T-helper 2 cell treated with Interferon-gamma antibody and Interleukin-4, amounts not matched to agents 5 μg/mL and 100 μg/mL, for 36 hours (primary cell): Measurements from ENCODE around the gene PRKAA2.

Experiments used
- DNase-seq: peaks from one replicate; pipeline ENCODE4 v3.0.0; 2021; ENCODE audit warnings: low spot score
- H3K27ac Mint-ChIP-seq: one replicate; pipeline ENCODE4 v1.8.0; 2021; ENCODE audit warnings: mild to moderate bottlenecking, mixed read lengths
- H3K27me3 Mint-ChIP-seq: one replicate; pipeline ENCODE4 v1.8.0; 2021; ENCODE audit warnings: low read depth, mixed read lengths
- H3K36me3 Mint-ChIP-seq: one replicate; pipeline ENCODE4 v1.8.0; 2021; ENCODE audit warnings: low read depth, mixed read lengths
- H3K4me1 Mint-ChIP-seq: one replicate; pipeline ENCODE4 v1.8.0; 2021; ENCODE audit warnings: low read depth, mixed read lengths
- H3K4me3 Mint-ChIP-seq: one replicate; pipeline ENCODE4 v1.8.0; 2022; ENCODE audit warnings: mild to moderate bottlenecking, moderate library complexity, mixed read lengths
- H3K9me3 Mint-ChIP-seq: one replicate; pipeline ENCODE4 v1.8.0; 2021; ENCODE audit warnings: mixed read lengths

PRKAA2 gene

GRCh38 chr1:56643661-56644060 lies 1.5 kb upstream of the PRKAA2 start:
- no peaks in the 10 kb centered on the region for H3K9me3 Mint-ChIP-seq
- H3K27ac Mint-ChIP-seq: no peak overlapping the region
- no peaks in the 10 kb centered on the region for H3K4me1 Mint-ChIP-seq
- no peak overlapping the region for H3K4me3 Mint-ChIP-seq
- H3K27me3 Mint-ChIP-seq: peaks cover 41% of the 10 kb centered on the region
- H3K36me3 Mint-ChIP-seq: no peaks in the 10 kb centered on the region
- DNase-seq: no peak

- no peak for DNase-seq
Observed at GRCh38 chr1:56644064-56644918, 823 bp upstream of the PRKAA2 start.

DNA sequence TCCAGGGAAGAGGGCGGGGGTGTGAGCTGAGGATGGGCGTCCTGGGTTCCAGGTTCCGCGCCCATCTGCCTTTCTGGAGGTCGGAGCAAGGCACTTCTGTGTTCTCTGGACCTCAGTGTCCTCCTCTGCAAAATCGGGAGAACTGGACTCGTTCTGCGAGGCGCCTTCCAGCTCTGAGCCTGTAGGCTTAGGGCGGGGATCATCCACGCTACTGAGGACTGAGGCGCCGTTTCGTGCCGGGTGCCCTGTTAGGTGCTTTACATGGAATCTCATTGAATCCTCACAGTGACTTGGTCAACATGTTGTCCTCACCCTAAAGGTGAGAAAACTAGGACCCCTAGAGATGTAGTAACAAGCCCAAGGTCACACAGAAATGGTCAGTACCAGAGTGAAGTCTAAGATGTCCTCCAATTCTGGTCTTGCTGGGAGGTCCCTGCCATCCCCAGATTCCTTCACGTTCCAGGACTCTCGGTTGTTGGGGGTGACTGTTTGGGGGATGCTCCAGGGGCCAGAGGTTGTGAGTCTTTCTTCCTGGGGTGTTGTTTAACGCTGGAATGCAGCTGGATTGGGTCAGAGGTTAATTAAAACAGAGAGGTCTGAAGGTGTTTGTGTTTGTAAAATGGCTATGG lies 677 bp downstream of the PRKAA2 start:
- no peak for DNase-seq
- Mint-ChIP-seq H3K27ac (no peak overlapping the region), H3K4me3 (peak overlapping the region; percentile 40), H3K9me3 (no peaks in the 10 kb centered on the region), H3K27me3 (peaks cover 43% of the 10 kb centered on the region), H3K4me1 (no peaks in the 10 kb centered on the region), H3K36me3 (no peaks in the 10 kb centered on the region)

More at GRCh38 chr1:56644064-56644918, 823 bp upstream of the PRKAA2 start:
- Mint-ChIP-seq H3K9me3 (no peaks in the 10 kb centered on the region), H3K4me1 (no peaks in the 10 kb centered on the region), H3K27ac (no peak overlapping the region), H3K36me3 (no peaks in the 10 kb centered on the region), H3K27me3 (peaks cover 43% of the 10 kb centered on the region), H3K4me3 (no peak overlapping the region)

DNA sequence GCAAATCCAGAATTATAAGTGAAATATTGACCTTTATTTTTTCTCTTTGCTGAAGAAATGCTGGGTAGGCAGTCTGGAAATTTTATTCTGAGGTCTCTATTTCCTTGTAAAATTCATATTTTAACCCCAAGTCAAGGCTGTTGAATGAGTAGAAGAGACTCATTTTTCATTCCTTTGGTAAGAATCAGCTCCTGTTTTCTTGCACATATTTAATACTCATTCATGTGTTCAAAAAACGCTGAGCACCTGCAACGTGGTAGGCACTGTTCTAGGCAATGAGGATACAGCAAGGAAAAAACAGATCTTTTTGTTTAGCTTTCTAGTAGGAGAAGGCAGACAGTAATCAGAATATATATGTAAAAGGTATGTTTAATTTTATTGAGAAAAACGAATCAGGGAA lies 1.5 kb downstream of the PRKAA2 start:
- no peaks in the 10 kb centered on the region for H3K36me3 Mint-ChIP-seq
- H3K4me3 Mint-ChIP-seq: no peak overlapping the region
- no peak overlapping the region for H3K27ac Mint-ChIP-seq
- H3K27me3 Mint-ChIP-seq: peaks cover 43% of the 10 kb centered on the region
- H3K9me3 Mint-ChIP-seq: no peaks in the 10 kb centered on the region
- H3K4me1 Mint-ChIP-seq: no peaks in the 10 kb centered on the region
- DNase-seq: no peak

- Mint-ChIP-seq H3K36me3 (no peaks in the 10 kb centered on the region), H3K4me3 (no peak overlapping the region)
Observed at GRCh38 chr1:56647106-56647505, 2.0 kb downstream of the PRKAA2 start.

DNA sequence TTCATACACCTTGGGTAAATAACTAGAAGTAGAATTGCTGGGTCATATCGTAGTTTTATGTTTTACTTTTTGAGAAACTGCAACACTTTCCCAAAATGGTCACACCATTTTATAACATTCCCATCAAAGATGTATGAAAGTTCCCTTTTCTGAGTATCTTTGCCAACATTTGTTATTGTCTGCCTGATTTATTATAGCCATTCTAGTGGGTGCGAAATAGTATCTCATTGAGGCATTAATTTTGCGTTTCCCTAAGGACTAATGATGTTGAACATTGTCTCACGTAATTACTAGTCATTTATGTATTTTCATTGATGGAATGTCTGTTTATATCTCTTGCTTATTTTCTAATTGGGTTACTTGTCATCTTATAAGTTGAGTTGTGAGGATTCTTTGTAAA lies 3.4 kb downstream of the PRKAA2 start:
- Mint-ChIP-seq H3K9me3 (no peaks in the 10 kb centered on the region), H3K27me3 (peaks cover 33% of the 10 kb centered on the region), H3K36me3 (no peaks in the 10 kb centered on the region), H3K4me1 (no peaks in the 10 kb centered on the region), H3K4me3 (no peak overlapping the region), H3K27ac (no peak overlapping the region)
- no peak for DNase-seq

More at GRCh38 chr1:56647106-56647505, 2.0 kb downstream of the PRKAA2 start:
- Mint-ChIP-seq H3K4me1 (no peaks in the 10 kb centered on the region), H3K27me3 (peaks cover 40% of the 10 kb centered on the region), H3K9me3 (no peaks in the 10 kb centered on the region), H3K27ac (no peak overlapping the region)
- no peak for DNase-seq

DNA sequence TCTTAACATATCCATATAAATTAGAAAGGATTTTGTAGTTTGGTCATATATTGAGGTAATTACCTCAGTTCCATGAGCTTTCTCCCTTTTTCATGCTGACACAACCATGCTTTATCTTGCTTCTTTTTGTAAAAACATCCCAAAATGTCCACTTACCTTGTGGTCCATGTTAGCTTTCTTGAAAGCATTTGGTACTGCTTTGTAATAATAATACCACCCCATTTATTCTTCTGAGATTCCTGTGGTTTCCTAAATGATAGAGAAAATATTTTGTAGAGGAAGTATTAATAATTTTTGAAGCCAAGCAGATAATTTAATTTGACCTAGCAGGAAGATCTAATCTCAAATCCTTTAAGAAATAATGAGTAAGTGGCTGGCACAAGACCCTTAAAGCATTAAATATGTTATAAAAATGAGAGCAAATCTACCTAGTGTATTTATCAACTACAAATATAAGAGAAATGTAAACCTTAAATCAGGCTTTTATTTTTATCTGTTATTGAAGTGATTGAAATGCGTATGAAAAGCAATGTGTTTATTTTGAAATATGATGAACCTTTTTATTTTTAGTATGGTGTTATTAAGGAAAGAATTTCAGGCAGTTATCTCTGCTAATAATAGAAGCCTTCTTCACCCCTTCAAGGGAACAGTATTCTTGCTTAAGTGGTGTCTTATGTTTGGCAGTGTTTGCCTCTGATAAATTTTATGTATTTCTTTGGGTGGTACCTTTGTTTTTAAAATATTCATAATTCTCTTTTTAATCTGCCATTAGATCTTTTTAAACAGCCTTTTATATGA lies 9.2 kb downstream of the PRKAA2 start:
- Mint-ChIP-seq H3K27ac (no peak overlapping the region), H3K9me3 (peaks cover 23% of the 10 kb centered on the region), H3K36me3 (no peaks in the 10 kb centered on the region), H3K4me3 (no peak overlapping the region), H3K27me3 (no peaks in the 10 kb centered on the region), H3K4me1 (no peaks in the 10 kb centered on the region)
- DNase-seq: no peak

- Mint-ChIP-seq H3K36me3 (no peaks in the 10 kb centered on the region), H3K27ac (no peak overlapping the region), H3K4me1 (no peaks in the 10 kb centered on the region), H3K9me3 (peaks cover 23% of the 10 kb centered on the region), H3K27me3 (no peaks in the 10 kb centered on the region), H3K4me3 (no peak overlapping the region)
- DNase-seq: no peak
Observed at GRCh38 chr1:56655991-56656613, 11.0 kb downstream of the PRKAA2 start.

- H3K9me3 Mint-ChIP-seq: peaks cover 23% of the 10 kb centered on the region
- no peaks in the 10 kb centered on the region for H3K36me3 Mint-ChIP-seq
- DNase-seq: no peak
- no peak overlapping the region for H3K4me3 Mint-ChIP-seq
- H3K27me3 Mint-ChIP-seq: no peaks in the 10 kb centered on the region
- no peaks in the 10 kb centered on the region for H3K4me1 Mint-ChIP-seq
- no peak overlapping the region for H3K27ac Mint-ChIP-seq
Observed at GRCh38 chr1:56658254-56658653, 13.1 kb downstream of the PRKAA2 start.

DNA sequence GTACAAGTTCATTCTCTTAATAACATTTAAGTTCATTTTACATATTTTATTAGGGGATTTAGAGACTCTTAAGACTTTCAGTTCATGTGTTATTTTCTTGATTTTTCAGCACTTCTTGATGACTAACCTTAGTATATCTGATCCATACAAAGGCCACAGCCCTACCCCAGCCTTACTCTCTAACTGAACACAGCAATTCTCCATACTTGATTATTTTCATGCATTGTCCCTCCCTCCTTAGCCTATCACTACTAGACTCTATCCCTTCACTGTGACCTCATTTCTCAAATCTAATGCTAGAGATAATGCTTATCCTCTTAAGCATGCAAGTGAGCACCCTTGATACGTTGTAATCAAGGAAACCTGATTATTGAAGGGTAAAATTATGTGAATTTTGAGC lies 15.2 kb downstream of the PRKAA2 start:
- no peaks in the 10 kb centered on the region for H3K36me3 Mint-ChIP-seq
- DNase-seq: no peak
- peaks cover 22% of the 10 kb centered on the region for H3K9me3 Mint-ChIP-seq
- no peaks in the 10 kb centered on the region for H3K27me3 Mint-ChIP-seq
- no peaks in the 10 kb centered on the region for H3K4me1 Mint-ChIP-seq
- no peak overlapping the region for H3K4me3 Mint-ChIP-seq
- H3K27ac Mint-ChIP-seq: no peak overlapping the region

- no peaks in the 10 kb centered on the region for H3K4me1 Mint-ChIP-seq
- no peaks in the 10 kb centered on the region for H3K27me3 Mint-ChIP-seq
- no peak overlapping the region for H3K27ac Mint-ChIP-seq
- no peaks in the 10 kb centered on the region for H3K36me3 Mint-ChIP-seq
- no peak for DNase-seq
- no peaks in the 10 kb centered on the region for H3K9me3 Mint-ChIP-seq
- no peak overlapping the region for H3K4me3 Mint-ChIP-seq
Observed at GRCh38 chr1:56663846-56664245, 18.7 kb downstream of the PRKAA2 start.

GRCh38 chr1:56665384-56665783 lies 20.3 kb downstream of the PRKAA2 start:
- H3K4me3 Mint-ChIP-seq: no peak overlapping the region
- no peaks in the 10 kb centered on the region for H3K36me3 Mint-ChIP-seq
- no peaks in the 10 kb centered on the region for H3K9me3 Mint-ChIP-seq
- no peaks in the 10 kb centered on the region for H3K27me3 Mint-ChIP-seq
- H3K4me1 Mint-ChIP-seq: no peaks in the 10 kb centered on the region
- H3K27ac Mint-ChIP-seq: no peak overlapping the region
- no peak for DNase-seq

DNA sequence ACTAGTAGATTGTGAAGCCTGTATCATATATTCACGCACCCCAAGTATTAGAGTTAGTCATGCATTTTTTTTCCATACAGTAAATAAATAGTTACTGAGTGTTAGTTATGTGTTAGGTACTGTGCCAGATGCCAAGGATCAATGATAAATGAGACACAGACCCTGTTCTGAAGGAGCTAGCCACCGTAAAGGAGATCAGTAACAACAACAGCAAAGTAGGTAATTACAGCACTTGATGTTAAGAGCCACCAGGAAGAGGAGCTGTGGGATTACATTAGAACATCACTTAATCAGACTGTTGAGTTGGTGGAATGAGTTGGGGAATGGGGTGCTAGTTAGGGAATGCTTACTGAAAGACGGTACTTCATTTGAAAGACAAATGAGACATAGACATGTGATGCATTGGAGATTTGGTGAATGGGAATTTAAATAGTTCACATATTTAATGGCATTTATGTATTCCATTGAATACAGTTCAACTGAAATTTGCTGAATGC lies 21.0 kb downstream of the PRKAA2 start:
- Mint-ChIP-seq H3K27ac (no peak overlapping the region), H3K27me3 (no peaks in the 10 kb centered on the region), H3K36me3 (no peaks in the 10 kb centered on the region), H3K4me3 (no peak overlapping the region), H3K4me1 (no peaks in the 10 kb centered on the region), H3K9me3 (no peaks in the 10 kb centered on the region)
- no peak for DNase-seq
